ENCODE measurements around the gene PPP6R3. TPM values are rescaled to one million over a fixed set of nuclear protein-coding genes. Genes with fewer than 3 reads are reported as not detected.

PPP6R3 gene
- total and polyA plus RNA-seq, 12 donors = 40.2 to 180 (median 89.0) TPM

DNA sequence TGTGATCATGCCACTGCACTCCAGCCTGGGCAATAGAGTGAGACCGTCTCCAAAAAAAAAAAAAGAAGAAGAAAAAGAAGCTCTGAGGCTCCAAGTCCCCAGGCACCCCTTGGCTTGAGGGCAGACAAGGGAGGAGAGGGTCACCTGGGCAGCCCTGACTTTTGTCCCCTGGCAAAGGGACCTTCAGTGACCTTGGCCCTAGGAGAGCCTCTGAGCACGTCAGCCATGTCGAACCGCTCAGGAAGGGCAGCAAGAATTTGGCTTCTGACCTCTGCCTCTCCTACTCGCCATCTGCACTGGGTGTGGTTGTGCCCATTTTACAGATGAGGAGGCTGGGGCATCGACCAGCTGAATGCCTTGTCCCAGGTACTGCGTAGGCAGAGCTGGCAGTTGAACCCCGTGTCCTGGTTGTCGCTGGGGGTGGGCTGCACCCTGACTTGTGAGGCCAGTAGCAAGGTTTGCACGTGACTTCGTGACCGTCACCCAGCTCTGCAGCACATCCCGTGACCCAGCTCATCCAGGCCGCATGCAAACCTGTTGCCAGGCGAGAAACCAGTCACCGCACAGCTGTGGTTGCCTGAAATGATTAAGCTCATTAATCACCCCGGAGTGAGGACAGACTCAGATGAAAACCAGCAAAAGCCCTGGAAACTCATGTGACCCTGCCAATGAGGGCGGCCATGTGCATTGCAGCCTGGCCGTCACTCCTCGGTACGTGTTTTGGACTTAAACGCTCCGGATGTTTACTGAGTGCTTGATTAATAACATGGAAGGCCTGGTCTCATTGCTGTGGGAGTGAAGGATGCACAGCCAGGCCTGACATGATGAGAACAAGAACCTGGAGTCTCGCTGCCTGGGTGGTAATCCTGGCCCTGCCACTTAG, 47.7 kb upstream of the PPP6R3 start:
- peaks cover 0 to 71% of the 10 kb centered on the region in 2 donors for H3K36me3 ChIP-seq (replicated peaks in 1 of 2)
- WGBS, 4 donors = 82 to 90% (median 84%) methylated on average over 11 to 24 of the region's 24 CpGs
- peak overlapping the region in 1 of 5 donors; percentile 8 for H3K27ac ChIP-seq
- TF ChIP-seq, protein P1, sequence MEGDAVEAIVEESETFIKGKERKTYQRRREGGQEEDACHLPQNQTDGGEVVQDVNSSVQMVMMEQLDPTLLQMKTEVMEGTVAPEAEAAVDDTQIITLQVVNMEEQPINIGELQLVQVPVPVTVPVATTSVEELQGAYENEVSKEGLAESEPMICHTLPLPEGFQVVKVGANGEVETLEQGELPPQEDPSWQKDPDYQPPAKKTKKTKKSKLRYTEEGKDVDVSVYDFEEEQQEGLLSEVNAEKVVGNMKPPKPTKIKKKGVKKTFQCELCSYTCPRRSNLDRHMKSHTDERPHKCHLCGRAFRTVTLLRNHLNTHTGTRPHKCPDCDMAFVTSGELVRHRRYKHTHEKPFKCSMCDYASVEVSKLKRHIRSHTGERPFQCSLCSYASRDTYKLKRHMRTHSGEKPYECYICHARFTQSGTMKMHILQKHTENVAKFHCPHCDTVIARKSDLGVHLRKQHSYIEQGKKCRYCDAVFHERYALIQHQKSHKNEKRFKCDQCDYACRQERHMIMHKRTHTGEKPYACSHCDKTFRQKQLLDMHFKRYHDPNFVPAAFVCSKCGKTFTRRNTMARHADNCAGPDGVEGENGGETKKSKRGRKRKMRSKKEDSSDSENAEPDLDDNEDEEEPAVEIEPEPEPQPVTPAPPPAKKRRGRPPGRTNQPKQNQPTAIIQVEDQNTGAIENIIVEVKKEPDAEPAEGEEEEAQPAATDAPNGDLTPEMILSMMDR (IDR thresholded peaks at IDR 0.05) = no peak
- no peak for TF ChIP-seq POLR2A (IDR thresholded peaks at IDR 0.05)
- no peak overlapping the region for H3K4me3 ChIP-seq
- peak in 1 of 7 donors; percentile 87 for DNase-seq
- intact Hi-C loops (cut with DNase I) = no loop called here
- no peaks in the 10 kb centered on the region for H3K4me1 ChIP-seq (replicated peaks in 1 of 2)
- H3K27me3 ChIP-seq = no peaks in the 10 kb centered on the region
- H3K9me3 ChIP-seq (replicated peaks in 1 of 3) = no peaks in the 10 kb centered on the region

DNA sequence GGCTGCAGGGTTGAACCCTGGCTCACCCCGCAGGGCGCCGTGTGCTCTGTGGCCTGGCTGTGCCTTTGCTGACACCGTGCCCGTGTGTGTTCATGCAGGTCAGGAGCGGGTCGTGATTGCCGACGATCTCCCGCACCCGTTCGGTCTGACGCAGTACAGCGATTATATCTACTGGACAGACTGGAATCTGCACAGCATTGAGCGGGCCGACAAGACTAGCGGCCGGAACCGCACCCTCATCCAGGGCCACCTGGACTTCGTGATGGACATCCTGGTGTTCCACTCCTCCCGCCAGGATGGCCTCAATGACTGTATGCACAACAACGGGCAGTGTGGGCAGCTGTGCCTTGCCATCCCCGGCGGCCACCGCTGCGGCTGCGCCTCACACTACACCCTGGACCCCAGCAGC, 47.0 kb upstream of the PPP6R3 start:
- Histone ChIP-seq H3K4me1 (replicated peaks in 1 of 2) (no peaks in the 10 kb centered on the region), H3K36me3 (replicated peaks in 1 of 2) (peaks cover 0 to 72% of the 10 kb centered on the region in 2 donors), H3K9me3 (replicated peaks in 1 of 3) (no peaks in the 10 kb centered on the region), H3K27ac (no peak overlapping the region), H3K4me3 (no peak overlapping the region), H3K27me3 (no peaks in the 10 kb centered on the region)
- intact Hi-C loops (cut with DNase I) = no loop called here
- peak in 1 of 7 donors; percentile 55 for DNase-seq
- whole genome bisulfite sequencing, 4 donors = 79 to 95% (median 94%) methylated on average over 5 to 27 of the region's 27 CpGs
- no peak for TF ChIP-seq POLR2A (IDR thresholded peaks at IDR 0.05)
- TF ChIP-seq, protein P1 (IDR thresholded peaks at IDR 0.05) = no peak

- H3K36me3 ChIP-seq (replicated peaks in 1 of 2) = peaks cover 0 to 72% of the 10 kb centered on the region in 2 donors
- WGBS, 4 donors = 80 to 90% (median 82%) methylated on average over 14 to 19 of the region's 19 CpGs
- H3K9me3 ChIP-seq (replicated peaks in 1 of 3) = no peaks in the 10 kb centered on the region
- no peaks in the 10 kb centered on the region for H3K4me1 ChIP-seq (replicated peaks in 1 of 2)
- H3K27me3 ChIP-seq = no peaks in the 10 kb centered on the region
- intact Hi-C loops (cut with DNase I) = no loop called here
- no peak for TF ChIP-seq POLR2A (IDR thresholded peaks at IDR 0.05)
- no peak for DNase-seq
- H3K27ac ChIP-seq = no peak overlapping the region
- no peak overlapping the region for H3K4me3 ChIP-seq
Observed at GRCh38 chr11:68414496-68415221, 45.9 kb upstream of the PPP6R3 start.

GRCh38 chr11:68416070-68416578, 44.4 kb upstream of the PPP6R3 start:
- intact Hi-C loops (cut with DNase I) = no loop called here
- no peak overlapping the region for H3K27ac ChIP-seq
- H3K4me1 ChIP-seq (replicated peaks in 1 of 2) = no peaks in the 10 kb centered on the region
- TF ChIP-seq, protein P1 (IDR thresholded peaks at IDR 0.05) = no peak
- TF ChIP-seq POLR2A (IDR thresholded peaks at IDR 0.05) = no peak
- DNase-seq = no peak
- 92 to 94% (median 93%) methylated on average over 22 of the region's 22 CpGs for WGBS, 4 donors
- no peaks in the 10 kb centered on the region for H3K9me3 ChIP-seq (replicated peaks in 1 of 3)
- no peak overlapping the region for H3K4me3 ChIP-seq
- H3K36me3 ChIP-seq (replicated peaks in 1 of 2) = peaks cover 0 to 62% of the 10 kb centered on the region in 2 donors
- no peaks in the 10 kb centered on the region for H3K27me3 ChIP-seq
